ENCODE measurements around the gene MMEL1.
"Not testable (repeated sequence)": the region's sequence is repeated elsewhere in the genome, so short reads cannot be mapped to it uniquely, and the experiment has no call there.

MMEL1 gene

GRCh38 chr1:2628191-2628932, 4.5 kb downstream of the MMEL1 start:
- DNase-seq (ENCODE audit: low read depth in 2 of 2): no peak

DNA sequence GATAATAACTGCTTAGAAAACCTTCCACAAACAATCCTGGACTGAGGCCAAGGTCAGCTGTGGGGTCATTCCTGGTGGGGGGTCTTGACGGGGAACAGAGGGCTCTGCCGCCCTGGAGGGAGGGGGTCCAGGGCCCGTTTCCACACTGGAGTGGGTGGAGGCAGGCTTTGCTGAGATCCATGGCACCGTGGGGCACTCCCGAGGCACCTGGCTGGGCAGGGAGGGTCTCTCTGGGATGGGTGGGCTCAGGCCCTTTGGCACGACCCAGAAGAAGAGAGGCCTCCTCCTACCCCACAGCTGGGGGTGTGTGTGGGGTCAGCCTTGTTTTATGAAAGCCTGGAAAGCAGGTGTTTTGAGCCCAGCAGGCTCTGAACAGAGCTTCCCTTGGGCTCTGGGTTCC, 5.1 kb downstream of the MMEL1 start:
- no peak for DNase-seq (ENCODE audit: low read depth in 2 of 2)

- not testable (repeated sequence) for DNase-seq (ENCODE audit: low read depth in 2 of 2)
Measured at GRCh38 chr1:2625748-2626147, 7.1 kb downstream of the MMEL1 start.

GRCh38 chr1:2625311-2625710, 7.5 kb downstream of the MMEL1 start:
- DNase-seq (ENCODE audit: low read depth in 2 of 2): no peak

DNA sequence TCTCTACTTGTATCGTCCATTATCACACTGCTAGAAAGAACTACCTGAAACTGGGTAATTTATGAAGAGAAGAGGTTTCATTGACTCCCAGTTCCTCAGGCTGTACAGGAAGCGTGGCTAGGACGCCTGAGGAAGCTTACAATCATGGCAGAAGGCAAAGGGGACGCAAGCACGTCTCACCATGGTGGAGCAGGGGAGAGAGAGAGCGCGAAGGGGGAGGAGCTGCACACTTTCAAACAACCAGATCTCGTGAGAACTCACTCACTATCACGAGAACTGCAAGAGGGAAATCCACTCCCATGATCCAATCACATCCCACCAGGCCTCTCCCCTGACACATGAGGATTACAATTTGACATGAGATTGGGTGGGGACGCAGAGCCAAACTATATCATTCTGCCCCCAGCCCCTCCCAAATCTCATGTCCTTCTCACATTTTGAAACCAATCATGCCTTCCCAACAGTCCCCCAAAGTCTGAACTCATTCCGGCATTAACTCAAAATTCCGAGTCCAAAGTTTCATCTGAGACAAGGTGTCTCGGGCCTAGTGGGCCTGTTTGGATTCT, 8.0 kb downstream of the MMEL1 start:
- DNase-seq (ENCODE audit: low read depth in 2 of 2): no peak

GRCh38 chr1:2623571-2624337, 9.1 kb downstream of the MMEL1 start:
- DNase-seq (ENCODE audit: low read depth in 2 of 2): no peak

DNA sequence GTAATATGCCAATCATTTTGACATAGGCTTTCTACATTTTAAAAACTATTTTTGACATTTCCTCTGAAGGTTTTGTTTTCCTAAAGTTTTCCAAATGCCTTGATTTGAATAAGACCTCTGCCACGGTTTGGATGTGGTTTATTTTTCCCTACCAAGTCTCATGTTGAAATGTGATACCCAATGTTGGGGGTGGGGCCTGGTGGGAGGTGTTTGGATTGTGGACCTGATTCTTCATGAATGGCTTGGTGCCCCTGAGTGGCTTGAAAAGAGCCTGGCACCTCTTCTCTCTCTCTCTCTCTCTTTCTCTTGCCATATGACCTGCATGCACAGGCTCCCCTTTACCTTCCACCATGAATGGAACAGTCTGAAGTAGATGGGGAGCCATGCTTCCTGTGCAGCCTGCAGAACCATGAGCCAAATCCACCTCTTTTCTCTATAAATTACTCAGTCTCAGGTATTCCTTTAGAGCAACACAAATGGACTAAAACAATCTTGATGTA, 14.8 kb downstream of the MMEL1 start:
- no peak for DNase-seq (ENCODE audit: low read depth in 2 of 2)

DNA sequence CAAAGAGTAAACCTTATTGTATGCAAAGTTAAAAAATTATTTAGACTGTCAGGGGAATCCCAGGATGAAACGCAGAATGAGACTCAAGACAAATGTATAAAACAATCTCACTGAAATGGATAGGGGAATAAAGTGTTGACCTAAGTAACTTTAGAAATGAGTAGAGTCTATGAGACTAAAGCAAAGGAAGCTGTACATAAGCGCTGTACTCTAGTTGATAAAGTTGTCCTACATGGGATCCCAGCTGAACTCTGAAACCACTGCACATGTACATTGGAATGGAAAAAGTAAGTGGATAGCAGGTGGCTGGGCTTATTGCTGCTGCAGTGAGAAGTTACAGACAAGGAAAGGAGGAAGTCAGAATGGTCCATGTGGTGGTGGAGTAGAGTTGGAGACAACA, 18.7 kb downstream of the MMEL1 start:
- no peak for DNase-seq (ENCODE audit: low read depth in 2 of 2)

DNA sequence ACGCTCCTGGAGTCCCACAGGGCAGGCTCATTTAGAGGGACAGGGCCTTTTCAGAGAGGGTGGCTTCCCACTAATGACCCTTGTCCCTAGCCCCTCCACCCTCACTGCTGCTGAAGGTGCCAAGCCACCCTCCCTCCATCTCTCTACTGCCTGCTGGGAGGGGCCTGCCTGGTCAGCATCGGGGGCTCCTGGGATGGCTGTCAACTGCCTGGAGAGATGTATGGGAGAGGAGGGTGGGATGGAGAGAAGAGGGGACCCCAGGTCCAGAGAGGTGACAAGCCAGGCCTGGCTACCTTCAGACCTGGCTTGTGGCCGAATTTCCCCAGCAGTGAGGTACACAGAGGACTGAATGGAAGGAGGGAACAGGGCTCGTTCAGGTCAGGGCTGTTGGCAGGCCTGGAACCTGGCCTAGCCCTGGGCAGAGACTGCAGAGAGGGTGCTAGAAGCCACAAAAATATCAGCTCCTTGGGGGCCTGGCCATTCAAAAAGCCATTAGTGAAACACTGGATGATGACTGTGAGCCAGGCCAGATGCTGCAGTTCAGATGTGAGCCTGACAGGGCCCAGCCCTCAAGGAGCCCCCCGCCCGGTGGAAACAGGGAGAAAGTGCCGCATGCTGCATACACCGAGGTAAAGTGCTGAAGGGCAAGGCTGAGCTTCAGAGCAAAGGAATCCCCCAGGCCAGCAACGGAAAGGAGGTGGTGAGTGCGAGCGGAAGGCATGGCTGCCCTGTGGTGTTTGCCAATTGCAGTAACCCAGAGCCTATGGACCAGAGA, 20.0 kb downstream of the MMEL1 start:
- DNase-seq (ENCODE audit: low read depth in 2 of 2): no peak

DNA sequence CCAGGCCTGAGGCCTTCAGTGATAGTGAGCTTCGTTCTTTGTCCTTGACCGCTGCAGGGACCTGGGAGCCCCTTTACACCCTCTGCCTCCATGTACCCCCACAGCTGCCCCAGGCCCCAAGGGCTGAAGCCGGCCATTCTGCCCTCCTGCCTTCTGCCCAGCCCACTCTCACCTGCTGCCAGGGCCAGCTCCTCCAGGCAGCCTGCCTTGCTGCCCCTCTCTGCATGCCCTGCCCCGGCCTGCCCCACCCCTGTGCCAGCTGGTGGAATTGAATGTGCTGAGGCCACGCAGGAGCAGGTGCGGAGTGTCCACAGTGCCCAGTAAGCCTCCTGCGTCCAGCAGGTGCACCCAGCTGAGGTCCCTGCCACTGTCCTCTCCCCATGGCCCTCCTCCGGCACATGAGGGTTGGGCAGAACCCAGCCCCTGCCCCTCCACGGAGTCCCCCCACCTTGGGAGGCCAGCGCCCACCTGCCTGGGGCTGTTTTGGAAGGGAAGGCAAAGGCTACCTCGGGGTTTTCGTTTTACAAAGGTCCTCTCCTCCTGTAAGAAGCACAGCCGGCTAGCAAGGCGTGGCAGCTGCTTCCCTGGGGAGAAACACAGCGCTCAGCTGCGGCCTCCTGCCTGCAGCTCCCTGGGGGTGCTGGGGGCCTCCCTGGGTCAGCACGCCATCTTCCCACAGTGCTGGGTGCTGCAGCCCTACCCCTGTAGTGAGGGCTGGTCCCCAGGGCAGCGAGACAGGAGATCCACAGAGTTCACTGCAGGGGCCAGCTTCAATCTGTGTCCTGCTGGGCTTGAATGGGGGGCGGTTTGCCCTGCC, 21.0 kb downstream of the MMEL1 start:
- DNase-seq (ENCODE audit: low read depth in 2 of 2): no peak

DNA sequence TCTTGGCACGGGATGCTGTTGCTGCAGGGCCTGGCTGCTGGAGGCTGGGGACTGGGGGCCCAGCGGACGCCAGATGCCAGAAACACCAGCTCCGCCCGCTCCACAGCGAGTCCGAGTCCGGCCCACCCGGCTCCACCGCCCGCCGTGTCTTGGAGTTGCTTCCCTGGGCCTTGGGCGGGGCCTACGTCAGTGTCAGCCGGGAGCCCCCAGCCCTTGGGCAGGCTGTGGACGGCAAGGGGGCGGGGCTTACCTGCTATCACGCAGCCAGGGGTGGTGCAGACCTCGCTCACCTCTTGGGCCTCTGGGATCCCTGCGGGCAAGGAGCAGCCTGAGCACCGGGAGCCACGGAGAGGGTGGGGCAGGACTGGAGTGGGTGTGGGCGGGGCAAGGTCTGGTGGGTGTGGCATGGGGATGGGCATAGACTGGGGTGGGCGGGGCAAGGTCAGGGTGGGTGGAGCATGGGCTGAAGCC, 21.8 kb downstream of the MMEL1 start:
- DNase-seq (ENCODE audit: low read depth in 2 of 2): no peak

GRCh38 chr1:2610036-2610959, 22.5 kb downstream of the MMEL1 start:
- DNase-seq (ENCODE audit: low read depth in 2 of 2): no peak

DNA sequence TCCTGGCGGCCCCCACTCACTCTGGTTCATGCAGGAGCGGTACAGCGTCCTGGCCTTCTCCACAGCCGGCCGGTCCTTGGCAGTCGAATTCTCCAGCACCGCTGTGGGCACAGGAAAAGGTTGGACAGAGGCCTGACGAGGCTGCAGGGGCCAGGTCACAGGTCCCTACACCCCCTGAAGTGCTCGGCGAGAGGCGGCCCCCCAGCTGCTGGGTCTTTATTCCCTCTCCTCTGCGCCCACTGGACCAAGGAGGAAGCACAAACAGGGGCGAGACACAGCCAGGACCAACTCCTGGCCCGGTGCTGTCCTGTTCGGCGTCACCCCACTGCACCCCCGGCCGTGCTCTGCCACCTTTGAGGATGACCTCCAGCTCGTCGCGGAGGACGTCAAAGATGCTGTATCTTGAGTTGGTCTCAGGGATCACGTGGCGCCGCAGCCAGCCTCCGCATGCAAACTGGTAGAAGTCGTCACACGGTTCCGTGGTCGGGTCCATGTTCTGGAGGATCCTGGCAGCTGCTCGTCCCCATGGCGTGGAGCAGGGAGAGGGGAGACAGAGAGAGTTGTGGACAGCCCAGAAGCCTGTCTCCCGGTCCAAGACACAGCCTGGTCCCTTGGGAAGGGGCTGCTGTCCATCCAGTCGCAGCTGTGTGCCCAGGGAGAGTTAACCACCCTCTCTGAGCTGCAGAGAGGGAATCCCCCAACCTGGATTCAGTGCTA, 23.3 kb downstream of the MMEL1 start:
- DNase-seq (ENCODE audit: low read depth in 2 of 2): no peak

DNA sequence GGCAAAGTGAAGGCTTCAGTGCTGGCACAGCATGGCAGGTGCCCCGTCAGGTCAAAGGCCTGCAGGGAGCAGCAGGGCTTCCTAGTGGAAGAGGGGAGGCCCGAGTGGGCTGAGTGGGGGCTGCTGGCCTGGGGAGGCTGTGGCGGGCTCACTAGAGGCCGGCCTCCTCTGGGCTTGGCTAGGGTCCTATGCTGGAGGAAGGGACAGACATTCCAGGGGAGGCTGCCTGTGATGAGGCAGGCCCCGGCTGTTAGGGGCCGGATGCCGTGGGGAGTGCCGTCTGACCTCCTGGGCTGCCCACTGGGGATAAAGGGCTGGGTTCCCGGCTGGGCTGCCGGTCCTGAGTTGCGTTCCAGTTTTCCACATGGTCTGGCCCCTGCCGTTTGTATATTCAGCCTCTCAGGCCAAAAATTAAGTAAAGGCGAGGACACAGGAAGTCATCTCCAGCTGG, 25.1 kb downstream of the MMEL1 start:
- DNase-seq (ENCODE audit: low read depth in 2 of 2): no peak

- no peak for DNase-seq (ENCODE audit: low read depth in 2 of 2)
Measured at GRCh38 chr1:2606881-2607621, 25.8 kb downstream of the MMEL1 start.

DNA sequence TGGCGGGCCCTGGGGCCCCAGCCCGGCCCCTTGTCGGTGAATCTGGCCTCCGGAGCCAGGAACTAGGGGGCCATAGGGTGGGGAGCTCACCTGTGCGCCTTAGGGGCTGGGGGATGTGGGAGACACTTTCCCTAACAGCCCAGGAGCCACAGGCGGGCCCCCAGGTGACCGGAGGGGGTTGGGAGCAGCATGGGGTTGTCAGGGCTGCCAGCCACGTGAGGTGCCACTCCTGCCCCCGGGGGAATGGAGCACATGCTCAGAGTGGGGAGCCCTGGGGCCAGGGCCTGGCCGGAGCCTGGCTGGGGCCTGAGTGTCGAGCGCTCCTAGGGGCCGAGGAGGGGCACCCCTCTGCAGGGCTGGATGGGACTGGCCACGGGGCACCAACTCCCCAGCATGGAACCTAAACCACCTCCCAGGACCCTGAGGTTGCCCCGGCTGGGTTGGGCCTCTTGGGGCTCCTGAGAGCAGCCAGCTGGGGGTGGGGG, 26.4 kb downstream of the MMEL1 start:
- DNase-seq (ENCODE audit: low read depth in 2 of 2): no peak

GRCh38 chr1:2605509-2606395, 27.1 kb downstream of the MMEL1 start:
- DNase-seq (ENCODE audit: low read depth in 2 of 2): no peak

All from stimulated activated CD4-positive, alpha-beta T cell treated with anti-CD3 and anti-CD28 coated beads, Interleukin-1b, Interleukin-23, amount 100 ng/mL, for 1 hour (primary cell).